BJ (cell line): Measurements from ENCODE around the gene MIOX. TPM values are rescaled to one million over a fixed set of nuclear protein-coding genes. Genes with fewer than 3 reads are reported as not detected.

Experiments
- CTCF ChIA-PET: fragments of 350-600 bp; formaldehyde crosslinking; extraction: SDS; loops from one replicate; lab custom pipeline; 2021; ENCODE audit warnings: antibody characterized with exemption, inconsistent platforms; lab: Yijun Ruan, JAX
- POLR2A ChIA-PET: fragments of 300-600 bp; sonication (Branson Sonifier 250); formaldehyde crosslinking; extraction: SDS; loops from one replicate; lab custom pipeline; 2021; ENCODE audit warnings: antibody characterized with exemption; lab: Charles Lee
- DNase-seq: peaks from one replicate; pipeline ENCODE4 v3.0.0-alpha.2; 2011; ENCODE audit warnings: low read depth
- H3K27me3 ChIP-seq: 2 replicates; pipeline ENCODE4 v1.6.0; 2011; ENCODE audit warnings: low read length; ENCODE audit not compliant: control insufficient read depth, insufficient read depth
- H3K36me3 ChIP-seq: 2 replicates; pipeline ENCODE4 v1.5.1; 2011; ENCODE audit warnings: low read length; ENCODE audit not compliant: control insufficient read depth, insufficient read depth
- H3K4me3 ChIP-seq: 2 replicates; pipeline ENCODE4 v1.5.1; 2011; ENCODE audit warnings: low read depth, mild to moderate bottlenecking, control low read depth, low read length
- polyA plus RNA-seq: library from polyadenylated mRNA; depleted of rRNA; stranded (reverse); fragments of >200 nt; gene quantifications from 2 replicates; pipeline ENCODE4 v1.2.3, GENCODE V29; 2011
- TF ChIP-seq, protein P1 (sequence below): IDR thresholded peaks from 2 replicates; pipeline ENCODE4 v1.5.1; 2011; ENCODE audit warnings: low read depth, mild to moderate bottlenecking, control low read depth, inconsistent platforms, low read length, moderate library complexity; ENCODE audit not compliant: insufficient read depth

The MIOX gene
- polyA plus RNA-seq, 1 experiment: 0.20 TPM

DNA sequence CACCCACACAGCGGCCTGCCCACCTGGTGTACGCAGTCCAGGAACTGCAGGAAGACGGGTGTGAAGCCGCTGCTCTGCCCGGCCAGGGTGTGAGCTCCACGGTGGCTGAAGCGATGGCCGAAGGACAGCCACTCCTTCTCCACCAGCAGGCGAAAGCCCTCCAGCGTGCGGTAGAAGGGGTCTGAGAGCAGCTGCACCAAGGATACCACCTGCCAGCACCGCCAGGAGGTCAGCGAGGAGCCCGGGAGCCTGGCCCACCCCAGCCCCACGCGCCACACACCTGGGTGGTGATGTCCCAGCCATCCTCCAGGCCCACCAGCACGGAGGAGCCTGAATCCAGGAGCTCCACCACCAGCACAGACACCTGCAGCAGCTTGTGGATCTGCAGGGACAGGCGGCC lies 31.5 kb upstream of the MIOX start:
- H3K27me3 ChIP-seq: no peaks in the 10 kb centered on the region
- ChIA-PET CTCF (no interaction called here), POLR2A (no interaction called here)
- H3K36me3 ChIP-seq: peaks cover 38% of the 10 kb centered on the region
- TF ChIP-seq, protein P1, sequence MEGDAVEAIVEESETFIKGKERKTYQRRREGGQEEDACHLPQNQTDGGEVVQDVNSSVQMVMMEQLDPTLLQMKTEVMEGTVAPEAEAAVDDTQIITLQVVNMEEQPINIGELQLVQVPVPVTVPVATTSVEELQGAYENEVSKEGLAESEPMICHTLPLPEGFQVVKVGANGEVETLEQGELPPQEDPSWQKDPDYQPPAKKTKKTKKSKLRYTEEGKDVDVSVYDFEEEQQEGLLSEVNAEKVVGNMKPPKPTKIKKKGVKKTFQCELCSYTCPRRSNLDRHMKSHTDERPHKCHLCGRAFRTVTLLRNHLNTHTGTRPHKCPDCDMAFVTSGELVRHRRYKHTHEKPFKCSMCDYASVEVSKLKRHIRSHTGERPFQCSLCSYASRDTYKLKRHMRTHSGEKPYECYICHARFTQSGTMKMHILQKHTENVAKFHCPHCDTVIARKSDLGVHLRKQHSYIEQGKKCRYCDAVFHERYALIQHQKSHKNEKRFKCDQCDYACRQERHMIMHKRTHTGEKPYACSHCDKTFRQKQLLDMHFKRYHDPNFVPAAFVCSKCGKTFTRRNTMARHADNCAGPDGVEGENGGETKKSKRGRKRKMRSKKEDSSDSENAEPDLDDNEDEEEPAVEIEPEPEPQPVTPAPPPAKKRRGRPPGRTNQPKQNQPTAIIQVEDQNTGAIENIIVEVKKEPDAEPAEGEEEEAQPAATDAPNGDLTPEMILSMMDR: no peak
- no peak for DNase-seq
- no peak overlapping the region for H3K4me3 ChIP-seq

DNA sequence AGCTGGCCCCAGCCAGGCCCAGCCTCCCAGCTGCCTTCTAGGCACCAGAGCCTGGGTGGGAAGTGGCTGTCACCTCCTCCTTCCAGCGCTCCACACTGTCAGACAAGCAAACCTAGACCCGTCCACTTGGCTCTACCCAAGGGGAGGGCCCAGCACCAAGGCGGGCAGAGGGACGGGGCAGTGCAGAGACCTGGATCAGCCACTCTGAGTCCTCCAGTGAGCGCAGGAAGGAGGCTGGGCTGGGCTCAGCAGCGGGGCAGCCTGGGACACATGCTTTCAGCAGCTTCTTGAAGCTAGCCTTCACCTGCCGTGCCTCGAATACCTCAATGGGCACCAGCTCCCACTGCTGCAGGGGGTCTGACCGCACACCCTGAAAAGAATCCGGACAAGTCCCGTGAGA lies 30.6 kb upstream of the MIOX start:
- POLR2A ChIA-PET: no interaction called here
- Histone ChIP-seq H3K4me3 (no peak overlapping the region), H3K27me3 (no peaks in the 10 kb centered on the region), H3K36me3 (peaks cover 43% of the 10 kb centered on the region)
- CTCF ChIA-PET: interaction anchor here (0.8 to 1.5 kb wide), 4 partner anchors 13 to 165 kb away, joined by 3 to 5 read pairs (median 3); no protein-coding TSS in a partner anchor
- TF ChIP-seq, protein P1: no peak
- no peak for DNase-seq

DNA sequence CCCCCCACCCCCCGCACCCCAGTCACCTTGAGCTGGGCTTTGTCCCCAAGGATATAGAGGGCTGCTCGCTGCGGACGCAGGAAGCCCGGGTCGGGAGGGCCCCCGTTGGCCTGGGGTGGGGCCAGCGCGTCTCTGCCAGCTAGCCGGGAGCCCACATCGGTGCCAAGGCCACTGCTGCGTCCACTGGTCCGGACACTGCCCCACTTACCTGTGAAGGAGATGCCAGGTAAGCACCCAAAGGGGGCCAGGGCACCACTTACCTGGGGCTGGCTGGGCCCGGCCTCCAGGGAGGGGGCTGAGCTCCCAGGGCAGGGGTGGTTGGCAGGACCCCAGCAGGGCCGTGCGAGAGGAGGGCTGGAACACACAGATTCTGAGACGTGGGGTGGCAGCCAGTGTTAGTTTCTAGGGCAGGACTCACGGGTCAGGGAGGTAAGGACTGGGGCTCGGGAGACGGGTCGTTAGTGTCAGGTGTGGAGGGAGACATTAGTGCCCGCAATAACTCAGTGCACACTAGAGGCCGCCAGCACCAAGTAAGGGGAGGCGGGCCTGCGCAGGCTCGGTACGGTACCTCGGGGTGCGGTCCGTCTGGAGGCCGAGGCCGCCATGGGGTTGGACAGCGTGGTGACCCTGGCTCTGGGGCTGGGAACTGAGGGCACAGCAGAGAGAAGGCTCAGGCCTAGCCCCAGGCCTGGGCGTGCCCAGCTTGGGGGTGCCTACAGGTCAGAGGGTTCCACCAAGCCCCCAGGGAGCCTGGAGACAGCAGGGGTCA lies 30.0 kb upstream of the MIOX start:
- CTCF ChIA-PET: interaction anchor here (0.8 to 1.5 kb wide), 4 partner anchors 12 to 165 kb away, joined by 3 to 5 read pairs (median 3); no protein-coding TSS in a partner anchor
- POLR2A ChIA-PET: no interaction called here
- Histone ChIP-seq H3K36me3 (peaks cover 50% of the 10 kb centered on the region), H3K4me3 (no peak overlapping the region), H3K27me3 (no peaks in the 10 kb centered on the region)
- DNase-seq: no peak
- TF ChIP-seq, protein P1: peak; percentile 17; the same call in 1 of the 2 replicates

DNA sequence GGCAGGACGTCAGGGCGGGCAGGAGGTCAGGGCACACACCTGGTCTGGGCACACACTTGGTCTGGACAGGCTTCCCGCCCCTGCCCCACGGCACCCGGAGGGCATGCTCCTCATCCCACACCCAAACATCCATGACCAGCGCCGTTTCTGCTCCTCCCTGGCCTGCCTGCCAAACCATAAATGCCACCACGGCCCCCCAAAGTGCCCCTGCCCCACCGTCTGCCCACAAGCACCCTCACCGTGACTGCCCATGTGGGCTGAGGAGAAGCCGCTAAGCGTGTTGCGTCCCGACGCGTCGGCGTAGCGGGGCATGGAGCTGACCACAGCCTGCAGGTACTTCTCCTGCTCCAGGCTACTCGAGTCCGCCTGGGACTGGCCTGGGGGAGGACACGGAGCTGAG lies 27.6 kb upstream of the MIOX start:
- H3K4me3 ChIP-seq: no peak overlapping the region
- TF ChIP-seq, protein P1: no peak
- H3K27me3 ChIP-seq: no peaks in the 10 kb centered on the region
- no peak for DNase-seq
- ChIA-PET CTCF (interaction anchor here (1.6 to 2.1 kb wide), 2 partner anchors 13 to 14 kb away, joined by 4 to 6 read pairs; no protein-coding TSS in a partner anchor), POLR2A (no interaction called here)
- peaks cover 68% of the 10 kb centered on the region for H3K36me3 ChIP-seq

DNA sequence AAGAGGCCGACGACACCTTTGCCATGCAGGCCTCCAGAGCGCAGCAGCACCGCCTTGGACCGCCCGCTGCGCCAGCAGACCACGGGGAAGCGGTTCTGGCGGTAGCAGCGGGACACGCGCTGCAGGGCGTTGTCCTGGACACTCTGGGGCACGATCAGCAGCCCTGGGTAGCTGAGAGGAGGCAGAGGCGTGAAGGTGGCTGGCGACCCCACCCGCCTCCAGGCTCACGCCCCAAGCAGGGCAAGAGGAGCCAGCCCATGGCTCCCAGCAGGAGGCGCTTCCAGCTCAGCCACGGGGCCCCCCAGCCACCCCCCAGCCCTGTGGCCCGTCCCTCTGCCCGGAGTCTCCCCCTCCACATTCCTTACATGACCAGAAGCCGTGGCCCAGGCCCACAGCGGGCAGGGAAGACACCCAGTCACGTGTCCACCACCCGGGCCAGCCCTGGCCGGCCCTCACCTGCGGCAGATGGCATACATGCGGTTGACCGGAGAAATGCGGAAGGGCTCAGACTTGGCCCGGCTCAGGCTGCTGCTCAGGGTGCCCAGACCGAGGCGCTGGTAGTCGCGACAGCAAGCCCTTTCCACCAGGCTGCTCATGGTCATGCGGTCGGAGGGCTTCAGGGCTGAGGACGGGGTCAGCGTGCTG lies 27.0 kb upstream of the MIOX start:
- peaks cover 68% of the 10 kb centered on the region for H3K36me3 ChIP-seq
- DNase-seq: no peak
- ChIA-PET POLR2A (no interaction called here), CTCF (interaction anchor here (1.6 kb wide), 1 partner anchor 13 kb away, joined by 6 read pairs; no protein-coding TSS in a partner anchor)
- H3K27me3 ChIP-seq: no peaks in the 10 kb centered on the region
- TF ChIP-seq, protein P1: no peak
- no peak overlapping the region for H3K4me3 ChIP-seq
